AG09319 (cell line): ENCODE measurements around the gene CTIF.

ENCODE experiments used
- DNase-seq: peaks from one replicate; pipeline ENCODE4 v3.0.0-alpha.2; 2010; ENCODE audit warnings: low read depth; ENCODE audit errors: extremely low read depth
- CTCF ChIP-seq: IDR thresholded peaks from 2 replicates; pipeline ENCODE4 v1.5.1; 2011; ENCODE audit warnings: low read depth, mild to moderate bottlenecking, inconsistent platforms, low read length, moderate library complexity

CTIF gene

GRCh38 chr18:48657447-48658120 lies 118.8 kb downstream of the CTIF start:
- no peak for DNase-seq

DNA sequence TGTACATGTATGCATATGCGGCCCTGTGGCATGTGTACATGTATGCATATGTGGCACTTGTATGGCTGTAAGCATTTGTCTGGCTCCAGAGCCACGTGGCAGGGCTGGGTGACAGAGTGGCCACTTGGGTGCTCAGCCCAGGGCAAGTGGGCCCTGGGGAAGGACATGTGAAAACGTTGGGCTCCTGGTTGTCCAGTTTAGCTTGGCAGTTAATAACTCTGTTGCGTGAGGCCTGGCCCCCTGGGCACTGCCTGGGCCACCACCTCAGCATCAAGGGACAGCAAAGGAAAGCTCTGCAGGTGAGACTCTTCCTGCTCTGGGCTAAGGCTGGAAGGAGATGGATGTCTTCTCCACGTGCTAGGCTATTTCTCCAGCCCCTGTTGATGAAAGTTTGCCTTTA lies 119.9 kb downstream of the CTIF start:
- TF ChIP-seq CTCF, result no peak
- no peak for DNase-seq

More at GRCh38 chr18:48657447-48658120, 118.8 kb downstream of the CTIF start:
- TF ChIP-seq CTCF, result no peak

- no peak for DNase-seq
- no peak for TF ChIP-seq CTCF
Measured at GRCh38 chr18:48659188-48660009, 120.6 kb downstream of the CTIF start.

DNA sequence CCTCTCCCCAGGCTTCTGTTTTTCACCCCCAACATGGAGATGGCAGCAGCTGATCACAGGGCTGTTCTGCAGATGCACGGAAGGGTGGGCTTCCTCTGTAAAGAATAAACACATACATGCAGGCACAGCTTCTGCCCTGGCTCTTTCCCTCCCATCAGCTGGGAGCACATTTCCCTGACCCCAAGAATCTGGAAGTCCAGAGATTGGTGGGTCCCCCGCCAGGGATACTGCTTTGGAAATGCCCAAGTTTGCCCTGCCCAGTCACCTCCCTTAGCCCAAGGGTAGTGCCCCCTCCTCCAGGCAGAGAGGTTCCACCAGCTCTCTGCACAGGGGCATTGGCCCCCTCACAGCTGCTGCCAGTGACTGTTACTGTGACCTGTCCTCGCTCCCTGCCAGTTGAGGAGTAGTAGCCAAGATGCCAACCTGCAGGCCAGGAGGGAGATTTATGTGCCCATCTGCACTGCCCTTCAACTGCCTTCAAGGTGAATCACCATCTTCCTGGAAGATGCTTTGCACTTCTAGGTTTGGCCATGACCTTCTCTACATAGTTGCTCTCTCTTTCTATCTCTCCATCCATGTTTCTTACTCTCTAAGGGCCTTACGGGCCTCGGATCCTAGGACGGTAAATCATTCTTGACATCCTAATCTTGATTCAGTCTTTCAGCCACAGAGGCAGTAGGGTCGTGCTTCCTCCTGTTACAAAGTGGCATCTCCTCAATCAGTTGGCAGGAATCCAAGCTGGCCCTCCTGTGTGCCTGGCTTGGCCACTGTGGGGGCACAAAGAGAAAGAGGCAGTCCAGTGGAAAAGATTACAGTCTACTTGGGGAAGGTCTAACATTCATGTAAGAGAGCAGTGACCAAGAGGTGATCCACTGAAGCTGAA lies 121.8 kb downstream of the CTIF start:
- no peak for TF ChIP-seq CTCF
- DNase-seq, result no peak

DNA sequence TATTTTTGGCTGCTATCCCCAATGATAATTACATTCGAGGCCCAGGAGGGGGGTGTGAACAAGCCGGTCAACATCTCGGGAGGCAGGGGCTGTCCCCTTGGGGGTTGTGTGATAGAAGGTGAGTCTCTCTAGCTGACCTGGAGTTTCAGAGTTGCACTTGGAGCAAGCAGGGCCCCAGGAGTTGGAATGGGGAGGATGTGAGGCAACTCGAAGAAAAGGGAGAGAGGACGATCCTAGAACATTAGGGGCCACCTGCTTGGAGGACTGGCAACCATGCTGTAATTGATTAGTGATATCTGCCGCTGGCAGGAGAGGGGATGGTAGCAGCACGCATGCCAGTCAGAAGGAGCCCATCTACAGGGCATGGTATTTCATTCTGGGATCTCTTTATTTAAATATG lies 122.6 kb downstream of the CTIF start:
- no peak for DNase-seq
- no peak for TF ChIP-seq CTCF

- peak; percentile 23 for DNase-seq
- no peak for TF ChIP-seq CTCF
Measured at GRCh38 chr18:48662011-48662661, 123.3 kb downstream of the CTIF start.
